Measurements from ENCODE around the gene CR1. TPM values are rescaled to one million over a fixed set of nuclear protein-coding genes. Genes with fewer than 3 reads are reported as not detected.

Gene CR1
- not detected in 2 replicates for total RNA-seq

DNA sequence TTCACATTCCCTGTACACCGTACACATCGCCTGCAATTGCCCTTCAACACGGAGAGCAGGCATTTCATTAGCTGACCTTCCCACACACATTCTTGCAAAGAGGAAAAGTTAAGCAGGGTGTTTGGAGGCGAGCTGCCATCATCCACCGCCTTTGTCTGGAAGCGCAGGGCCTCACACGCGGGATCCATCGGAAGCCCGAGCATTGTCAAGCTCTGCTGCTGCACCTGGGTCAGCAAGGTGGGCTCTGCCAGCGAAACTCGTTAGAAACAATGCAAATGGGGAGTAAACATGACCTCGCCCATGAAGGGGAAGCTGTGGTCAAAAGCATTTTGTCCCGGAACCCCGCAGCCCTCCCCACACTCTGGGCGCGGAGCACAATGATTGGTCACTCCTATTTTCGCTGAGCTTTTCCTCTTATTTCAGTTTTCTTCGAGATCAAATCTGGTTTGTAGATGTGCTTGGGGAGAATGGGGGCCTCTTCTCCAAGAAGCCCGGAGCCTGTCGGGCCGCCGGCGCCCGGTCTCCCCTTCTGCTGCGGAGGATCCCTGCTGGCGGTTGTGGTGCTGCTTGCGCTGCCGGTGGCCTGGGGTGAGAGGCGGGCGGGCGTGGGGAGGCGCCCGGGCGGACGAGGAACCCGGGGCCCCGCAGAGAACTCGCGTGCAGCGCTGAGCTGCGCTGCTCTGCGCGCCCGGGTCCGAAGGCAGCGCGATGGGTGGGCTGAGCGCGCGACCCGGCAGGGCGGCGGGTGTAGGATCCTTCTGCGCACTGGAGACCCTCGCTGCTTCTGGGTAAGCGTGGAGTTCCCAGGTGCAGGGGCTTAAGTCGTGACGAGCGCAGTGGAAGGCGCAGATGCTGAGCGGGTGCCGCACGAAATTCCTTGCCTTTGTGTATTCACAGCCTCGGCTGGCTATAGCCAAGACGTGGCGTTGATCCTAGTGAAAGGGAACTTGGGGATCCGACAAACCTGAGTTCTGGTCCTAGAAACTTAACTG lies at the start of gene CR1:
Gene CR1 (plus strand): TSS at position 357 of the 992 bp plus-strand sequence. CDS start 111 bp downstream, at position 468.

DNA sequence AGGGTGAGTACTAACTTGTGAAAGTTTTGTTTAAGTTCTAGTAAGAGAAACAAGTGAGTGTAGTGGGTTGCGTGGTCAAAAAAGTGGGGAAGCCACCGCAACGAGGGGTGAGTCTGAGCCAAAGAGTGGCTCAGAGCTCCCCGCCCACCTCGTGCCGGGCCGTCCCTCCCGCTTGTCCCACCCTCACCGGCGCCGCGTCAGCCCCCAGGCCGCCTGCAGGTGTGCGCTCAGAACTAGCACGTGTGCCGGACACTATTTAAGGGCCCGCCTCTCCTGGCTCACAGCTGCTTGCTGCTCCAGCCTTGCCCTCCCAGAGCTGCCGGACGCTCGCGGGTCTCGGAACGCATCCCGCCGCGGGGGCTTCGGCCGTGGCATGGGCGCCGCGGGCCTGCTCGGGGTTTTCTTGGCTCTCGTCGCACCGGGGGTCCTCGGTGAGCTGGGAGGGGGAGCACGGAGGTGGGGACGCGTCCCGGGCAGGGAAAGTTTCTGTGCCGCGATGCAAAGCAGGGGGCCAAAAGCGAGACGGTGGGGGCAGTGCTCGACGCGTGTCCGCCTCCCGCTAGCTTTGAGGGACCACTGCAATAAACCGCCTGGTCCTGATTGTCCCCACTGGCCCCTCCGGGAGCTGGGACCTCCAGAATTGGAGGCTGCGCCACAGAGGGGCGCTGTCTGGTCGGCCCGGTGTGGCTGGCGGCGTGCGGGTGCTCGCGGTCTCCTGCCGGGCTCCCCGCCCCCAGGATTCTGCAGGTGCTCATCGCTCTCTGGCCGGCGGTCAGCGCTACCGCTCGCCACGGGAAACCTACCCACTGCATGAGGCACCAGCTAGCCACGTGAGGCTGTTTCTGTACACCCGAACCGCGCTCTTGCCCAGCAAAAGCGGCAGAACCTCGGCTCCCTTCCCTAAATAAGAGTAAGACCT lies 41.7 kb upstream of the CR1 start, which contains the start of gene CR2:
Gene CR2 (plus strand): TSS at position 283 of the 919 bp plus-strand sequence. CDS start 91 bp downstream, at position 374.

DNA sequence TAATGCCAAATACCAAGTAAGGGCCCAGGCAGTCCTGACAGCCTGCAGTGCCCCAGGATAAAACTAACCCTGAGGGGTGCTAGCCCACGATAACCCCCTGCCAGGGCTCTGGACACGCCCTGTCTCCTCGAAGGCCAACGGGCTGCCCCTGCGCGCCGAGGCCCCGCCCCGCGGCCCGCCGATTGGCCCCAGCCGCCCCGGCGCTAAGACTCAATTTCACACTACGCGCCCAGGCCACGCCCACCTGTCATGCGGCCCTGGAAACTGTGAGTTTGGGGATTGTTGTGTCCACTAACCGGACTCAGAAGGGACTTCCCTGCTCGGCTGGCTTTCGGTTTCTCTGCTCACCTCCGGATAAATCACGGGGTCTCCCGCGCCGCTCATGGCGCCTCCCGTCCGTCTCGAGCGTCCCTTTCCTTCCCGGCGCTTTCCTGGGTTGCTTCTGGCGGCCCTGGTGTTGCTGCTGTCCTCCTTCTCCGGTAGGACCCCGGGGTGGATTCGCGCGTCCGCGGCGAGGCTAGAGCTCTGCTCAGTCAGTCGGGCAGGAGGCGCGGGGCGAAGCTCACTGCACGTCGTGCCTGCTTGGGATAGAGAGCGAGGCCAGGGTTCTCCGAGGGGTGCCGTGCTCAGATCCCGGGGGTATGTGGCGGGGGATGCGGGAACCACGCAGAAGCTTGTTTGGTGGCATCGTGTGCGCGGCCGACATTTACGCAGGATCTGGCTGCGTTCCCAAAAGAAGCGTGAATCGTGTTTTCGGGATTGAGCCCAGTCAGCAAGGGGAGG lies 149.1 kb downstream of the CR1 start, which contains the start of gene CR1L:
Gene CR1L (plus strand): TSS at position 282 of the 783 bp plus-strand sequence. CDS start 101 bp downstream, at position 383.

Other genes with a start within 250 kb of the CR1 start
- gene CD55, start 174.5 kb upstream of the CR1 start, total RNA-seq: 33.4 and 43.9 TPM in 2 replicates
- not detected in 2 replicates for gene CR2, start 41.8 kb upstream of the CR1 start, total RNA-seq
- not detected in 2 replicates for gene CR1L, start 149.0 kb downstream of the CR1 start, total RNA-seq